Hematopoietic multipotent progenitor cell treated with erythropoietin and hydrocortisone succinate and interleukin-3 and kit ligand, for 4 days (in vitro differentiated cells): ENCODE data around the gene ARHGAP15.

Experiments used
- DNase-seq: peaks from one replicate; pipeline ENCODE4 v3.0.0-alpha.2; 2015

ARHGAP15 gene

GRCh38 chr2:143674051-143674450 is 544.8 kb downstream of the ARHGAP15 start:
- no peak for DNase-seq

- DNase-seq = no peak
These were observed 545.8 kb downstream of the ARHGAP15 start for GRCh38 chr2:143675021-143675420.

- DNase-seq = no peak
These were observed 550.4 kb downstream of the ARHGAP15 start for GRCh38 chr2:143679617-143680016.

GRCh38 chr2:143680885-143681405 is 551.7 kb downstream of the ARHGAP15 start:
- no peak for DNase-seq

- DNase-seq = peak; percentile 54
These were observed 553.3 kb downstream of the ARHGAP15 start for GRCh38 chr2:143682436-143683055.

- DNase-seq = no peak
These were observed 554.8 kb downstream of the ARHGAP15 start for GRCh38 chr2:143683977-143684376.

- no peak for DNase-seq
These were observed 555.5 kb downstream of the ARHGAP15 start for GRCh38 chr2:143684551-143685320.

GRCh38 chr2:143685421-143686078 is 556.3 kb downstream of the ARHGAP15 start:
- no peak for DNase-seq

GRCh38 chr2:143686585-143687164 is 557.5 kb downstream of the ARHGAP15 start:
- DNase-seq = peak; percentile 71

GRCh38 chr2:143688248-143688647 is 559.0 kb downstream of the ARHGAP15 start:
- DNase-seq = no peak

- DNase-seq = no peak
These were observed 559.6 kb downstream of the ARHGAP15 start for GRCh38 chr2:143688815-143689214.

- DNase-seq = no peak
These were observed 560.3 kb downstream of the ARHGAP15 start for GRCh38 chr2:143689541-143689940.

- DNase-seq = no peak
These were observed 561.0 kb downstream of the ARHGAP15 start for GRCh38 chr2:143690235-143690634.

GRCh38 chr2:143691121-143691520 is 561.9 kb downstream of the ARHGAP15 start:
- no peak for DNase-seq

GRCh38 chr2:143692162-143692561 is 562.9 kb downstream of the ARHGAP15 start:
- DNase-seq = no peak

- DNase-seq = no peak
These were observed 563.7 kb downstream of the ARHGAP15 start for GRCh38 chr2:143692967-143693366.

GRCh38 chr2:143694335-143694734 is 565.1 kb downstream of the ARHGAP15 start:
- DNase-seq = peak; percentile 78

- no peak for DNase-seq
These were observed 567.4 kb downstream of the ARHGAP15 start for GRCh38 chr2:143696651-143697050.

- no peak for DNase-seq
These were observed 568.5 kb downstream of the ARHGAP15 start for GRCh38 chr2:143697744-143698143.

GRCh38 chr2:143698352-143698751 is 569.1 kb downstream of the ARHGAP15 start:
- DNase-seq = no peak

GRCh38 chr2:143698888-143699570 is 569.8 kb downstream of the ARHGAP15 start:
- DNase-seq = no peak

GRCh38 chr2:143700865-143701264 is 571.6 kb downstream of the ARHGAP15 start:
- DNase-seq = no peak

GRCh38 chr2:143701785-143702184 is 572.6 kb downstream of the ARHGAP15 start:
- no peak for DNase-seq
